ENCODE measurements around the gene PINK1.

DNA sequence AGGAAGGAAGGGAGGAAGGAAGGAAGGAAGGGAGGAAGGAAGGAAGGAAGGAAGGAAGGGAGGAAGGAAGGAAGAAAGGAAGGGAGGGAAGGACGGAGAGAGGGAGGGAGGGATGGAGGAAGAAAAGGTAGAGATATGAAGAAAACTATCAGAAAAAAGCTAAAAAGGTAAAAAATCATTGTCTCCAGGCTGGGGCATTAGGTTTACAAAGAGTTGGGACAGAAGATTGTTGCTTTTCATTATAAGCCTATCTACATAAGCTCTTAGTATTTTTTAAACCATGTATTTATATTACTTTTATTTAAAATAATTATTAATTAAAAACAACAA lies 7.2 kb upstream of the PINK1 start:
- TF ChIP-seq POLR2AphosphoS5 (IDR thresholded peaks at IDR 0.05) = no peak
- TF ChIP-seq, protein P1, sequence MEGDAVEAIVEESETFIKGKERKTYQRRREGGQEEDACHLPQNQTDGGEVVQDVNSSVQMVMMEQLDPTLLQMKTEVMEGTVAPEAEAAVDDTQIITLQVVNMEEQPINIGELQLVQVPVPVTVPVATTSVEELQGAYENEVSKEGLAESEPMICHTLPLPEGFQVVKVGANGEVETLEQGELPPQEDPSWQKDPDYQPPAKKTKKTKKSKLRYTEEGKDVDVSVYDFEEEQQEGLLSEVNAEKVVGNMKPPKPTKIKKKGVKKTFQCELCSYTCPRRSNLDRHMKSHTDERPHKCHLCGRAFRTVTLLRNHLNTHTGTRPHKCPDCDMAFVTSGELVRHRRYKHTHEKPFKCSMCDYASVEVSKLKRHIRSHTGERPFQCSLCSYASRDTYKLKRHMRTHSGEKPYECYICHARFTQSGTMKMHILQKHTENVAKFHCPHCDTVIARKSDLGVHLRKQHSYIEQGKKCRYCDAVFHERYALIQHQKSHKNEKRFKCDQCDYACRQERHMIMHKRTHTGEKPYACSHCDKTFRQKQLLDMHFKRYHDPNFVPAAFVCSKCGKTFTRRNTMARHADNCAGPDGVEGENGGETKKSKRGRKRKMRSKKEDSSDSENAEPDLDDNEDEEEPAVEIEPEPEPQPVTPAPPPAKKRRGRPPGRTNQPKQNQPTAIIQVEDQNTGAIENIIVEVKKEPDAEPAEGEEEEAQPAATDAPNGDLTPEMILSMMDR (IDR thresholded peaks at IDR 0.05) = no peak

Measured in prostate gland (tissue), 2 donors.